HG03432 (cell line): ENCODE measurements around the gene CEBPZ.
"Not testable (repeated sequence)": the region's sequence is repeated elsewhere in the genome, so short reads cannot be mapped to it uniquely, and the experiment has no call there.

Source experiments
- ATAC-seq: cut with Tn5 transposase; IDR thresholded peaks from one replicate; pipeline ENCODE4 v1.9.1; 2021; ENCODE audit warnings: mild to moderate bottlenecking, moderate library complexity; ENCODE audit not compliant: unreplicated experiment

The CEBPZ gene

GRCh38 chr2:37231241-37232130, at the start of gene CEBPZ, which contains the start of gene NDUFAF7:
TSS of gene CEBPZ (minus strand) at chr2:37231596. CDS start at chr2:37231567, 29 bp downstream.
TSS of gene NDUFAF7 (plus strand) at chr2:37231658. CDS start at chr2:37231706, 48 bp downstream.
- ATAC-seq, result peak; percentile 98

- ATAC-seq, result no peak
Observed at GRCh38 chr2:37276291-37276690, 44.9 kb upstream of the CEBPZ start.

- ATAC-seq, result no peak
Observed at GRCh38 chr2:37274359-37274965, 43.1 kb upstream of the CEBPZ start.

- ATAC-seq, result no peak
Observed at GRCh38 chr2:37271376-37272067, 40.1 kb upstream of the CEBPZ start.

GRCh38 chr2:37268111-37268510, 36.7 kb upstream of the CEBPZ start:
- ATAC-seq, result no peak

GRCh38 chr2:37267685-37268084, 36.3 kb upstream of the CEBPZ start:
- no peak for ATAC-seq

- ATAC-seq, result no peak
Observed at GRCh38 chr2:37263839-37264238, 32.4 kb upstream of the CEBPZ start.

GRCh38 chr2:37262522-37262921, 31.1 kb upstream of the CEBPZ start:
- ATAC-seq, result no peak

- ATAC-seq, result no peak
Observed at GRCh38 chr2:37250869-37251740, 19.7 kb upstream of the CEBPZ start.

- no peak for ATAC-seq
Observed at GRCh38 chr2:37246205-37246604, 14.8 kb upstream of the CEBPZ start.

GRCh38 chr2:37244755-37245154, 13.4 kb upstream of the CEBPZ start:
- no peak for ATAC-seq

GRCh38 chr2:37244017-37244416, 12.6 kb upstream of the CEBPZ start:
- peak; percentile 93 for ATAC-seq

GRCh38 chr2:37243435-37243834, 12.0 kb upstream of the CEBPZ start:
- ATAC-seq, result no peak

GRCh38 chr2:37232131-37232933, 936 bp upstream of the CEBPZ start:
- peak; percentile 2 for ATAC-seq

GRCh38 chr2:37230581-37230980, 815 bp downstream of the CEBPZ start:
- no peak for ATAC-seq

GRCh38 chr2:37228788-37229187, 2.6 kb downstream of the CEBPZ start:
- no peak for ATAC-seq

GRCh38 chr2:37226863-37227262, 4.5 kb downstream of the CEBPZ start:
- no peak for ATAC-seq

- ATAC-seq, result not testable (repeated sequence)
Observed at GRCh38 chr2:37225129-37225528, 6.3 kb downstream of the CEBPZ start.

GRCh38 chr2:37224063-37224462, 7.3 kb downstream of the CEBPZ start:
- no peak for ATAC-seq

GRCh38 chr2:37223131-37223530, 8.3 kb downstream of the CEBPZ start:
- no peak for ATAC-seq
